ENCODE data around the gene CDC40.
"Not testable (repeated sequence)": the region's sequence is repeated elsewhere in the genome, so short reads cannot be mapped to it uniquely, and the experiment has no call there.

The CDC40 gene

DNA sequence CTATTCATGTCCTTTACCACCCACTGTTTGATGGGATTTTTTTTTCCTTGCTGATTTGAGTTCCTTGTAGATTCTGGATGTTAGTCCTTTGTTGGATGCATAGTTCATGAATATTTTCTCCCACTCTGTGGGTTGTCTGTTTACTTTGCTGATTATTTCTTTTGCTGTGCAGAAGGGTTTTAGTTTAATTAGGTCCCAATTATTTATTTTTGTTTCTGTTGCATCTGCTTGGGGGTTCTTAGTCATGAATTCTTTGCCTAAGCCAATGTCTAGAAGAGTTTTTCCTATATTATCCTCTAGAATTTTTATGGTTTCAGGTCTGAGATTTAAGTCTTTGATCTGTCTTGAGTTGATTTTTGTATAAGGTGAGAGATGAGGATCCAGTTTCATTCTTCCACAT is 92.6 kb downstream of the CDC40 start:
- DNase-seq = not testable (repeated sequence)

DNA sequence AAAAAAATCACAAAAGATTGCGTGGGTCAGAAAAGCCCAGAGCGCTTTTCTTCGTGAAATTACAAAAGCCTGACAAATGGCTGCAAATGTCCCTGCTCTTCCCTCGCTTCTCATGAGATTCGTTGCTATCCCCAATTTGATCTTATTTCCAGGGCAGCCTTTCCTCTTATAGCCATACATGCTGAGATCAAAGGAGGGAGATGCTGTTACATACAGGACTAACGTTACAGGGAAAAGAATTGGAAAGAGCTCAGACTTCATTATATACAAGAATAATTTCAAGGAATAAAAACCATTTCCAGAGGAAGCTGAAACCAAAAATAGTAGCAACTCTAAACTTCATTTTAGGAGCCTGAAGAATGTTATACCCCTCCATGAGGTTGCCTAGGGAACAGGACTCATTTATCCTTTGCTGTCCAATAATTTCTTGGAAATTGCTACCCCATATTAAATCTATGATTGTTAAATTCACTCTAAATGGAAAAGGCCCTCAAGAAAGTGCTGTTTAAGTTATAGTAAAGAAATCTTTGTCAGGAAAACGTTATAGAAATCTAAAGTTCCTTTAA is 97.0 kb downstream of the CDC40 start:
- no peak for DNase-seq
